Progenitor cell of endocrine pancreas (in vitro differentiated cells): ENCODE results near the gene MEIS2. TPM values are rescaled to one million over a fixed set of nuclear protein-coding genes. Genes with fewer than 3 reads are reported as not detected.

ENCODE experiments used
- DNase-seq: peaks from one replicate; pipeline ENCODE4 v3.0.0; 2021; ENCODE audit warnings: low spot score; ENCODE audit not compliant: unreplicated experiment
- H3K27ac Mint-ChIP-seq: 2 replicates; pipeline ENCODE4 v1.8.0; 2021; ENCODE audit warnings: mild to moderate bottlenecking, moderate library complexity, mixed read lengths
- H3K27me3 Mint-ChIP-seq: 2 replicates; pipeline ENCODE4 v1.8.0; 2021; ENCODE audit warnings: mixed read lengths
- H3K36me3 Mint-ChIP-seq: 2 replicates; pipeline ENCODE4 v1.8.0; 2022; ENCODE audit warnings: mixed read lengths; ENCODE audit not compliant: insufficient read depth
- H3K4me1 Mint-ChIP-seq: 2 replicates; pipeline ENCODE4 v1.8.0; 2021; ENCODE audit warnings: low read depth, mixed read lengths
- H3K4me3 Mint-ChIP-seq: 2 replicates; pipeline ENCODE4 v1.8.0; 2021; ENCODE audit warnings: low read depth, mild to moderate bottlenecking, moderate library complexity, mixed read lengths
- H3K9me3 Mint-ChIP-seq: 2 replicates; pipeline ENCODE4 v1.8.0; 2021; ENCODE audit warnings: low read depth, mixed read lengths
- CTCF ChIP-seq: fragments of 200-600 bp; sonication (generic); IDR thresholded peaks from one replicate; pipeline ENCODE4 v1.5.0; 2021; ENCODE audit warnings: antibody characterized with exemption, mild to moderate bottlenecking; ENCODE audit not compliant: unreplicated experiment
- total RNA-seq: library from RNA; stranded (reverse); gene quantifications from 2 replicates; pipeline ENCODE4 v1.2.1, GENCODE V29; 2021

Gene MEIS2
- total RNA-seq, 1 donor from 2014 or later, result 133 TPM

- H3K4me1 Mint-ChIP-seq, result peaks cover 67% of the 10 kb centered on the region
- no peaks in the 10 kb centered on the region for H3K9me3 Mint-ChIP-seq
- peaks cover 7% of the 10 kb centered on the region for H3K27me3 Mint-ChIP-seq
- peak overlapping the region; percentile 90 for H3K27ac Mint-ChIP-seq
- peaks cover under 1% of the 10 kb centered on the region for H3K36me3 Mint-ChIP-seq
- no peak for TF ChIP-seq CTCF
- peak overlapping the region; percentile 69 for H3K4me3 Mint-ChIP-seq
- DNase-seq, result no peak
Measured at GRCh38 chr15:36886191-36886590, 214.2 kb downstream of the MEIS2 start.

- H3K36me3 Mint-ChIP-seq, result no peaks in the 10 kb centered on the region
- H3K9me3 Mint-ChIP-seq, result no peaks in the 10 kb centered on the region
- peak overlapping the region; percentile 69 for H3K4me3 Mint-ChIP-seq
- H3K4me1 Mint-ChIP-seq, result peaks cover 71% of the 10 kb centered on the region
- H3K27ac Mint-ChIP-seq, result peak overlapping the region; percentile 90
- H3K27me3 Mint-ChIP-seq, result peaks cover 11% of the 10 kb centered on the region
- DNase-seq, result no peak
- no peak for TF ChIP-seq CTCF
Measured at GRCh38 chr15:36885771-36886170, 214.6 kb downstream of the MEIS2 start.

- H3K9me3 Mint-ChIP-seq, result no peaks in the 10 kb centered on the region
- no peaks in the 10 kb centered on the region for H3K36me3 Mint-ChIP-seq
- H3K4me1 Mint-ChIP-seq, result peaks cover 74% of the 10 kb centered on the region
- DNase-seq, result no peak
- H3K27me3 Mint-ChIP-seq, result peaks cover 11% of the 10 kb centered on the region
- peak overlapping the region; percentile 92 for H3K27ac Mint-ChIP-seq
- TF ChIP-seq CTCF, result no peak
- H3K4me3 Mint-ChIP-seq, result peak overlapping the region; percentile 59
Measured at GRCh38 chr15:36884936-36885635, 215.3 kb downstream of the MEIS2 start.

- peaks cover 15% of the 10 kb centered on the region for H3K27me3 Mint-ChIP-seq
- H3K27ac Mint-ChIP-seq, result peak overlapping the region; percentile 92
- H3K4me1 Mint-ChIP-seq, result peaks cover 72% of the 10 kb centered on the region
- no peaks in the 10 kb centered on the region for H3K9me3 Mint-ChIP-seq
- DNase-seq, result no peak
- TF ChIP-seq CTCF, result no peak
- peak overlapping the region; percentile 59 for H3K4me3 Mint-ChIP-seq
- H3K36me3 Mint-ChIP-seq, result no peaks in the 10 kb centered on the region
Measured at GRCh38 chr15:36884518-36884875, 215.9 kb downstream of the MEIS2 start.

- H3K4me3 Mint-ChIP-seq, result peak overlapping the region; percentile 59
- H3K36me3 Mint-ChIP-seq, result no peaks in the 10 kb centered on the region
- peak; percentile 76 for DNase-seq
- H3K4me1 Mint-ChIP-seq, result peaks cover 72% of the 10 kb centered on the region
- peak; percentile 93 for TF ChIP-seq CTCF
- H3K9me3 Mint-ChIP-seq, result no peaks in the 10 kb centered on the region
- H3K27me3 Mint-ChIP-seq, result peaks cover 21% of the 10 kb centered on the region
- H3K27ac Mint-ChIP-seq, result peak overlapping the region; percentile 92
Measured at GRCh38 chr15:36883713-36884517, 216.4 kb downstream of the MEIS2 start.
